Ishikawa (cell line): ENCODE measurements around the gene CDKN2AIP.

Experiments used
- CEBPB ChIP-seq: IDR thresholded peaks from 2 replicates; pipeline ENCODE4 v1.6.1; 2012
- CREB1 ChIP-seq: IDR thresholded peaks from 2 replicates; pipeline ENCODE4 v1.6.1; 2012; ENCODE audit warnings: low read depth
- YY1 ChIP-seq: IDR thresholded peaks from 2 replicates; pipeline ENCODE4 v1.6.1; 2012; ENCODE audit warnings: low read depth
- TF ChIP-seq, protein P1 (sequence below): IDR thresholded peaks from 2 replicates; pipeline ENCODE4 v1.6.1; 2012

GRCh38 chr4:183483997-183484396, 39.6 kb downstream of the CDKN2AIP start:
- TF ChIP-seq CEBPB (no peak), CREB1 (no peak), YY1 (no peak)
- TF ChIP-seq, protein P1, sequence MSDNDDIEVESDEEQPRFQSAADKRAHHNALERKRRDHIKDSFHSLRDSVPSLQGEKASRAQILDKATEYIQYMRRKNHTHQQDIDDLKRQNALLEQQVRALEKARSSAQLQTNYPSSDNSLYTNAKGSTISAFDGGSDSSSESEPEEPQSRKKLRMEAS, result no peak
